SIG-M5 (cell line): ENCODE measurements around the gene IFTAP.
"Not testable (repeated sequence)": the region's sequence is repeated elsewhere in the genome, so short reads cannot be mapped to it uniquely, and the experiment has no call there.

Experiments used
- DNase-seq: peaks from one replicate; lab custom pipeline; 2025; lab: John Stamatoyannopoulos, UW

IFTAP gene, protein sequence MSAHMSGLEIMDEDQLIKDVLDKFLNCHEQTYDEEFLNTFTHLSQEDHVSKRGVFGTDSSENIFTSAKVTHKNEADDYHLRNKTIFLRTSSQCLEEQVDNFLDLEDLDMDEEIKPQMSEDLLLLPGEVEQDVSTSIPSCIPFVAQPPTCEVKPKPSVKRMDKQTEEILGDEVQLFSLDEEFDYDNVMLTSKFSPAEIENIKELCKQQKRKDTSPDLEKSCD

DNA sequence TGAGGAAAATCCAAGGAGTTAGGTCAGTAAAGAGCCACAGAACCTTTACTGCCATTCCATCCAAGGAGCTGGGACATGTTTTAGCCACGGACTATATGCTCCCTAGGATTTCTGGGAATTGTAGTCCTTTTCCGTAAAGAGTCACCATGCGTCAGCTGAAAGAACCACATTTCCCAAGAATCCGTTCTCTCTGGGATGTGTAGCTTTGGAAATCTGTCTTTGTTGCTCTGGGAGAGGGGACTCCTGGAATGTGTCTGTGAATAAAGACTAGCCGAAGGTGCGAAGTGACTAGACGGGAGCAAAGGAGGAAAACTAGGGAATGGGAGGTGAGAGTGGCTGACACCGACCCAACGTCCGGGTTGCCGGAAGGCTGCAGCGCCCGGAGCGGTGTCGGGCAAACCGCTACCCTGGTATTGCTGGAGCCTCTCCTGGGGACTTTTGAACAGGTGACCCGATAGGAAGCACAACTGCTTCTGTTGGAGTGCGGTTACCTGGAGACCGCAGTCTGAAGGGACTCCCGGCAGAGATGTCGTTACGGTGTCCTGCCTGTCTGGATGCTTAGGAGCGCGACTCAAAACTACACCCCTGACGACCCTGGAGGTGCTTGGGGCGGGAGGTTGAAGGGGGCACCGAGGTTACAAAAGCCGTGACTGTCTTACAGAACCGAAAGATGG is at the start of gene IFTAP:
IFTAP (plus strand) TSS at position 187 of the 674 bp plus-strand sequence. CDS start 15,602 bp downstream, outside the sequence.
- DNase-seq = peak; percentile 11

DNA sequence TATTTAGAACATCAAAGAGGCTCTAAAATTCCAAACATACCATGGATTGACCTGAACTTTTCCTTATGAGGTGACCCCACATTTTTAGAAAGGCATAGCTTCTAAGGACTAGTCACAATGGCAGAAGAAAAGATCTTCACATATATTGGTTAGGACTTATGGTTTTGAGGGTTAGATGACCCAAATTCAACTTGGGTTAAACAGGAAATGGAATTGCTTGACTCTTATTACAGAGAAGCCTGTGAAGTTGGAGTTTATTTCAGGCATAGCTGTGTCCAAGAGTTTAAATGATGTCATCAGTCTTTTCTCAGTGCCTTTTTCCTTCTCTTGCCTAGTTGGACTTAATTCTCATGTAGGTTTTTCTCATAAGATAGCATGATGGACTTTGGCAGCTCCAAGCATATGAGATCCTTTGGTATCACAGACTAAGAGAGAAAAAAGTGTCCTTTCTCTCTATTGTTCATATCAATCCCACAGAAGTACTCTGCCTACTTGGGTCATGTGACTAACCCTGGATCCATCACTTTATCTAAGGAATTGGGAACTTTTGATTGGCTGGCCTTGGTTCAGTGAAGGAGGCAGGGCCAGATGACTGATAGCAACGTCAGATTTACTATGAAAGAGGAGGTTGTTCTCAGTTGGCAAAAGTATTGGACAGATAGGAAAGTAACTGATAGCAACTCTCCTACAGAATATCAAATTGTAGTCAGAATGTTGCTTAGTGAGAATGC is 43.8 kb upstream of the IFTAP start:
- DNase-seq = no peak

DNA sequence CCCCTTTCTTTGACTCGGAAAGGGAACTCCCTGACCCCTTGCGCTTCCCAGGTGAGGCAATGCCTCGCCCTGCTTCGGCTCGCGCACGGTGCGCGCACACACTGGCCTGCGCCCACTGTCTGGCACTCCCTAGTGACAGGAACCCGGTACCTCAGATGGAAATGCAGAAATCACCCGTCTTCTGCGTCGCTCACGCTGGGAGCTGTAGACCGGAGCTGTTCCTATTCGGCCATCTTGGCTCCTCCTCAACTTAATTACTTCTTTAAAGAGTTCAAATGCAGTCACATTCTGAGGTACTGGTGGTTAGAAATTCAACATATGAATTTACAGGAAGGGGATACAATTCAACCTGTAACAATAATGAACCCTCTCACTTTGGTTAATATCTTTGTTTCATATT is 36.9 kb upstream of the IFTAP start:
- not testable (repeated sequence) for DNase-seq

DNA sequence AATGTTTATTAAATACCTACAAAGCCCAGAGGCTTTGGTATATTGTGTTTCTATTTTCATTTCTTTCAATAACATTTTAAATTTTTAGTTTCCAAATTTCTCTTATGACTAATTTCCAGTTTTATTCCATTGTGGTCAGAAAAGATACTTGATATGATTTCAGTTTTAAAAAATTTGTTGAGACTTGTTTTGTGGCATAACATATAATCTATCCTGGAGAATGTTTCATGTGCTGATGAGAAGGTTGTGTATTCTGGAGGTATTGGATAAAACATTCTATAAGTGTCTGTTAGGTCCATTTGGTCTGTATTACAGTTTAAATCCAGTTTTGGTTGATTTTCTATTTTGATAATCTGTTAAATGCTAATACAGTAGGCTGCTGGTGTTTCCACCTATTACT is 36.3 kb upstream of the IFTAP start:
- DNase-seq = no peak

DNA sequence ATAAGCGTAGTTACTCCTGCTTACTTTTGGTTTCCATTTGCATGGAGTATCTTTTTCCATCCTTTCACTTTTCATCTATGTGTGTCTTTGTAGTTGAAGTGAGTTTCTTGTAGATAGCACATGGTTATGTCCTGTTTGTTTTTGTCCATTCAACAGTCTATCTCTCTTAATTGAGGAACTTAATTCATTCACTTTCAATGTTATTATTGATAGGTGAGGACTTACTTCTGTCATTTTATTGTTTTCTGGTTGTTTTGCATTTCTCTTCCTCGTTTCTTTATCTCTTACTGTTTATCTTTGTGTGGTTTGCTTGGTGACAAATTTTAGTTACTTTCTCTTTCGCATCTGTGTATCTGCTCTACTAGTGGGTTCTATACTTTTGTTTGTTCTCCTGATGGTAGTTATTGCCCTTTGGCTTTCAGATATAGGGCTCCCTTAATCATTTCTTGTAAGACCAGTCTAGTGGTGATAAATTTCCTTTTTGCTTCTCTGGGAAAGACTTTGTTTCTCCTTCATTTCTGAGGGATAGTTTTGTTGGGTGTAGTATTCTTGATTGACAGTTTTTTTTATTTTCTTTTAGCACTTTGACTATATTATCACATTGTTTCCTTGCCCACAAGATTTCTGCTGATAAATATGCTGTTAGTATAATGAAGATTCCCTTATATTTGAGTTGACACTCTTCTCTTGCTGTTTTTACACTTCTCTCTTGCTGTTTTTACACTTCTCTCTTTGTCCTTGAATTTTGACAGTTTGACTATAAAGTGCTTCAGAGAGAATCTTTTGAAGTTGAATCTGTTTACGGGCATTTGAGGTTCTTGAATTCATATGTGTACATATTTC is 35.5 kb upstream of the IFTAP start:
- DNase-seq = no peak

DNA sequence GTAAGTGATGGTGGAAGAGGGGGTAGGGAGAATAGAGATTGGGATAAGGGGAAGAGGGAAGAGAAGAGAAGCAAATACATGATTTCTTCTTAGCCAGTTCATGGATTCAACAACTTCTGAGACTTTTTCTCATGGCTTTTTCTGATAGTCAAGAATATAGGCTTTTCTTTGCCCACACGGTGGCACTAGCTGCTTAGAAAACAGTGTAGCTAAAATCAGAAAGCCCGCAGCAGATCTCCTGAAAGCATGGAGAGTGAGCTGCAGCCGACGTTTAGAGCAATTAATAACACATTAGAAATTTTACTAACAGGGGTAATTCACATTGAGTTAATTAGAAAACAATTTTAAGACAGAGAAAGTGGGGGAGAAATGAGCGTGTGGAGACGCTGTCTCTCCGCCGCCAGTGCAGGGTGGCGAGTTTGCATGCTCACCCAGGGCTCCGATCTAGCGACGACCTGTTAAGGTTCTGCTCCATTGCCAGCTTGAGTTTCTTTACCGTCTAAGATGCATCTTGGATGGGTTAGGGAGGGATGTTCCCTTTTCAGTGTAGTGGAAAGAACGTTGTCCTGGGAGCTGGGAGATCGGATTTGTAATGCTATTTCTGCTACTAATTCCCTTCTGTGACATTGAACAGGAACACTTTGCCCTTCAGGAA is 29.8 kb upstream of the IFTAP start:
- DNase-seq = no peak

DNA sequence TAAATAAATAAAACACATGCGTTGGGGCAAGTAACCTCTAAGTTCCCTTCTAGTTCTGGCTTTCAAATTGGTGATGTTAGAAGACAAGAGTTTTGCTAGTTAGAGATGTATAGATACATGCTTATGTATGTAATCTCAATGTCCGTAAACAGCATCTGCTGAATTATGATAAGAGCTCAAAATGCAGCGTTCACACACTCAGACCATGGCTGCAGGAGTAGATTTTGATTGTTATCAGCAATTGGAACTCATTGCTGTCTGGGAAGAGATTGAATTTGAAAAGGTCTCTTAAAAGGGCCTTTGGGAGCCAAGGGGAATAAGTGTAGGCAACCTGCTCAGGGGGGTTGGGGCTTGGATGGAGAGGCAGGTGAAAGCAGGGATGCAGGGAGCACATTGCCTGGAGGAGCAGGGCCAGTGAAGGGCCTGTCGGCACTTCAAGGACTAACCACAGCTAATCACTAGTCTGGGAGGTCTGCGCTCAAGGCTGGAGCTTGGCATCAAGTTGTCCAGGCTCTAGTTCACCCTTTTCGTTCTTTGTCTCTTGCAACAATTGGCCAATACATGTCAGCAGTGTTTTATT is 29.2 kb upstream of the IFTAP start:
- no peak for DNase-seq

DNA sequence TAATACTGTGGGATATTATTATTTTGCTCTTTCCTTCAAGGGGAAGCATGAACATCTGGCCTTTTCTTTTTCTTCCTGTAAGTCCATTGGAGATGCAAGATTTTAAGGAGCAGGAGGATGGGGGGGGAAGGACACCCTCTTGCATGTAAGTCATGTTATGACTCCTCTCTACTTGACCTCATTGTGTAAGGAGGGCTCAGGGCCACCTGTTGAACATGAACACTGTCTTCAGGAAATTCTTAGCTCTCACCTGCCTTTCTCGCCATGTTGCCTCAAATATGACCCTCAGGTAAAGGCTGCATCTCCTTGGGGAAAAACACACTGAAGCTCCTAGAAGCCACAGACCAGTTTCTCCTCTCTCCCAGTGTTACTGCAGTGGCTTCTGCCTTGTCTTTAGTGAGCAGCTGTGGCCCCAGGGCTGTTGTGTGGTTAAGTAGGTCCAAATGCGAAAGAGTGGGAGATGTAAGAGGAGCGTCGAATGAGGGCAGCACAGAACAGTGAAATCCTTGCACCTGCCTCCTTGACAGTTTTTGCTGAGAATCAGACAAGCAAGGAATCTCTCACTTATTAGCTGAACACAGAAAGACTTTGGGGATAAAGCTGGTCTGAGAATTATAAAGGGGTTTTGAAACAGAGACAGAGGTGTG is 27.8 kb upstream of the IFTAP start:
- no peak for DNase-seq

DNA sequence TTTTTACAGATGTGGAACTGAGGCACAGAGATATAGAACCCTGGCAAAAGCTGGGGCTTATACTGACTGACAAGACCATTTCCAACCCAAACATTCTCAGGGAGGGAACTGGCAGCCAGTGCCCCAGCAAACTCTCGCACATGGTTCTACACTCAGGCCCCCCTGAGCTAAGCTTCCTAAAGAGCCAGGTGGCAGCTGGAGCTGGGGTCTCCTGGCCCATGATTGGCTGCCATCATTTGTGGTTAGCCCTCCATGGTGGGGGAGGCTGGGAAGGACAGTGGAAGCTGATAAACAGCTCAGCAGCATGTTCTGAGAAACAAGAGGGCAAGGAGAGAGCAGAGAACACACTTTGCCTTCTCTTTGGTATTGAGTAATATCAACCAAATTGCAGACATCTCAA is 26.6 kb upstream of the IFTAP start, which contains the start of gene RAG1:
RAG1 (plus strand) TSS at position 314 of the 400 bp plus-strand sequence. CDS start 5,298 bp downstream, outside the sequence.
- DNase-seq = no peak

DNA sequence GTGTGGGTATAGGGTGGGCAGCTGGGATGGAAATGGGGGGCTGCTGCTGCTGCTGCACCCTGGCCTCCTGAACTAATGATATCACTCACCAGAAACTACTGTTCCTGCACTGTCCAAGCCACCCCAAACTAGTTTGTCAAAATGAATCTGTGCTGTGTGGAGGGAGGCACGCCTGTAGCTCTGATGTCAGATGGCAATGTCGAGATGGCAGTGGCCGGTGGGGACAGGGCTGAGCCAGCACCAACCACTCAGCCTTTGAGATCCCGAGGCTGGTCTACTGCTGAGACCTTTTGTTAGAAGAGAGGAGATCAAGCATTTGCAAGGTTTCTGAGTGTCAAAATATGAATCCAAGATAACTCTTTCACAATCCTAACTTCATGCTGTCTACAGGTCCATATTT is 25.2 kb upstream of the IFTAP start:
- DNase-seq = no peak

DNA sequence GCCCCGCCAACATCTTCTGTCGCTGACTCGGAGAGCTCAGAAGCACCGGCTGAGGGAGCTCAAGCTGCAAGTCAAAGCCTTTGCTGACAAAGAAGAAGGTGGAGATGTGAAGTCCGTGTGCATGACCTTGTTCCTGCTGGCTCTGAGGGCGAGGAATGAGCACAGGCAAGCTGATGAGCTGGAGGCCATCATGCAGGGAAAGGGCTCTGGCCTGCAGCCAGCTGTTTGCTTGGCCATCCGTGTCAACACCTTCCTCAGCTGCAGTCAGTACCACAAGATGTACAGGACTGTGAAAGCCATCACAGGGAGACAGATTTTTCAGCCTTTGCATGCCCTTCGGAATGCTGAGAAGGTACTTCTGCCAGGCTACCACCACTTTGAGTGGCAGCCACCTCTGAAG is 19.8 kb upstream of the IFTAP start:
- no peak for DNase-seq

DNA sequence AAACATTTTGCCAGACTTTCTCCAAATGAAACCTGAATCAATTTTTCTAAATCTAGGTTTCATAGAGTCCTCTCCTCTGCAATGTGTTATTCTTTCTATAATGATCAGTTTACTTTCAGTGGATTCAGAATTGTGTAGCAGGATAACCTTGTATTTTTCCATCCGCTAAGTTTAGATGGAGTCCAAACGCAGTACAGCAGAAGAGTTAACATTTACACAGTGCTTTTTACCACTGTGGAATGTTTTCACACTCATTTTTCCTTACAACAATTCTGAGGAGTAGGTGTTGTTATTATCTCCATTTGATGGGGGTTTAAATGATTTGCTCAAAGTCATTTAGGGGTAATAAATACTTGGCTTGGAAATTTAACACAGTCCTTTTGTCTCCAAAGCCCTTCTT is 16.9 kb upstream of the IFTAP start:
- DNase-seq = no peak

DNA sequence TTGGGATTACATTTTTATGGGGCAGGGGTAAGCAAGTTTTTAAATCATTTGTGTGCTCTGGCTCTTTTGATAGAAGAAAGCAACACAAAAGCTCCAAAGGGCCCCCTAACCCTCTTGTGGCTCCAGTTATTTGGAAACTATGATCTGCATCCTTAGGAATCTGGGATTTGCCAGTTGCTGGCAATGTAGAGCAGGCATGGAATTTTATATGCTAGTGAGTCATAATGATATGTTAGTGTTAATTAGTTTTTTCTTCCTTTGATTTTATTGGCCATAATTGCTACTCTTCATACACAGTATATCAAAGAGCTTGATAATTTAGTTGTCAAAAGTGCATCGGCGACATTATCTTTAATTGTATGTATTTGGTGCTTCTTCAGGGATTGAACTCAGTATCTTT is 16.4 kb upstream of the IFTAP start:
- no peak for DNase-seq

DNA sequence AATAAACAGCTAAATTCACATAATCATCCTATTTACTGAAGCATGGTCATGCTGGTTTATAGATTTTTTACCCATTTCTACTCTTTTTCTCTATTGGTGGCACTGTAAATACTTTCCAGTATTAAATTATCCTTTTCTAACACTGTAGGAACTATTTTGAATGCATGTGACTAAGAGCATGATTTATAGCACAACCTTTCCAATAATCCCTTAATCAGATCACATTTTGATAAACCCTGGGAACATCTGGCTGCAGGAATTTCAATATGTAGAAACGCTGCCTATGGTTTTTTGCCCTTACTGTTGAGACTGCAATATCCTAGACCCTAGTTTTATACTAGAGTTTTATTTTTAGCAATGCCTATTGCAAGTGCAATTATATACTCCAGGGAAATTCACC is 15.8 kb upstream of the IFTAP start:
- DNase-seq = no peak

DNA sequence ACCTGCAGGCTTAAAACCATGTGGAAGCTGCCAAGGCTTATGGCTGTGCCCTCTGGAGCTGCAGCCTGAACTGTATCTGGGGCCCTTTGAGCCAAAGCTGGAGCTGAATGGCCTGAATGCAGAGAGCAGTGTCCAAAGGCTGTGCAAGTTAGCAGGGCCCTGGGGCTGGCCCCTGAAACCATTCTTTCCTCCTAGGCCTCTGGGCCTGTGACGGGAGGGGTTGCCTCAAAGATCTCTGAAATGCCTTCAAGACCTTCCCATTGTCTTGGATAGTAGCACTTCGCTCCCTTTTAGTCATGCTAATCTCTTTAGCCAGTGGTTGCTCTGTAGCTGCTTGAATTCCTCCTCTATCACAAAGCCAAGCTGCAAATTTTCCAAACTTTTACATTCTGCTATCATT is 12.8 kb upstream of the IFTAP start:
- no peak for DNase-seq

DNA sequence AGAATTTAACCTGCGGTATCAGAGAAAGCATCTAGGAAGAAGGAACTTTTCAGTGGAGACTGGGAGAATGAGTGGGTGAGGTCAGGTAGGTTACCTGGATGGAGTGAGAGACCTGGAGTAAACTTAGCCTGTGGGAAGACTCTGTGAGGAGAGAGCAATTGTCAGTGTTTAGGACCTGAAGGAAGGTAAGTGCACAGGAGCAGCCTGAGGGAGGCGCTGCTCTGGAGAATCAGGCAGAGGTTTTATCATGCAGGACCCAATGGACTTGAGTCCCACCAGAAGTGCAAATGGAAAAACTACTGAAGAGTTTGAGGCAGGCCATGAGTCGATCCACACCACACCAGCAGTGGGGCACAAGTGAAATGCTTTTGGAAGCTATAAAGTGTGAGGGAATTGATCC is 10.6 kb upstream of the IFTAP start:
- no peak for DNase-seq

DNA sequence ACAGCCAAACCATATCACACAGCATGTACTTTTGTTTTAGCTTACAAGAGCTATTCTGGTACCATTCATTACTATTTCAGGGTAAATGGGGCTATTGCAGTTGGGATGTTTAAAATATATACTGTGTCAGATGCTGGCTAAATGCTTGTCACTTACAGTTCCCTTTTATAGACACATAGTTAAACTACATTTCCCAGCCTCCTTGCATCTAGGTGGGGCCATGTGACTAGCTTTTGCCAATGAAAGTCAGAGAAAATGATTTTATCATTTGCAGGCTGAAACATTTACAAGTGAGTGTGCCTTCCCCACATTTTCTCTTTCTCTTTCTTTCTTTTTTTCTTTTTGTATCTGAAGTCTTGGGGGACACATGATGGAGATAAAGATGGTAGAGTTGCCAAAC is 7.8 kb upstream of the IFTAP start:
- DNase-seq = no peak

DNA sequence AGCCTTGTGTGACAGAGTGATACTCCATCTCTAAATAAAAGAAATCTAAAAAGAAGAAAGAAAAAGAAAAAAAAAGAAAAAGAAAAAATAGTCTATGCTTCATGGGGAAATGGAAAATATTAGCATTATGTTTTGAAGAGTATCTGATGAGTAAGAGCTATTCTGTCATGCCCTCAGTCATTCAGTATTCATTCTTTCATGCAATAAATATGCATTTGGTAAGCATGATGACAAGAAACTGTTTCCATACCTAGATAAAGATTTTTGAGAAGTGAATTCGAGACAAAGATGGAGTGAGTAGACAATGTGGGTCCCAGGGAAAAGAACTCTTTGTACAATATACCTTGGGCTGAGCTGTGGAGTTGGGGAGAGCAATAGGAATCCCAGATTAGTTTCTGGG is 6.2 kb upstream of the IFTAP start:
- no peak for DNase-seq

DNA sequence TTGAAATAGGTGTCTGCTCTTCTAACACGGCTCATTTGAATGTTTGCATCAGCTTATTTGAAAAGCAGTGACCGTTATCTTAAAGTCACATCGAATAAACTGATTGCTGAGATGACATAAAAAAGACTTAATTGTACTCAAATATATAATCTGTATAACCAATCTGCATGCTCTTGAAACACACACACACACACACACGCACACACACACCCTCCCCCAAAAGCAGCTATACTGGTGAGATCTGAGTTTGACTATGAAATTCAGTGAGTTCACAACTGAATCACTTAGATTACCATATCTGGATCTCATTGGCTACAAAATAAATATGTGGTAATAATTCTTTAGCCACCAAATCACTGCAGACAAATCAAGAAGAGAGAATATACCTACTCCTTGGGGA is 3.8 kb upstream of the IFTAP start:
- DNase-seq = no peak

DNA sequence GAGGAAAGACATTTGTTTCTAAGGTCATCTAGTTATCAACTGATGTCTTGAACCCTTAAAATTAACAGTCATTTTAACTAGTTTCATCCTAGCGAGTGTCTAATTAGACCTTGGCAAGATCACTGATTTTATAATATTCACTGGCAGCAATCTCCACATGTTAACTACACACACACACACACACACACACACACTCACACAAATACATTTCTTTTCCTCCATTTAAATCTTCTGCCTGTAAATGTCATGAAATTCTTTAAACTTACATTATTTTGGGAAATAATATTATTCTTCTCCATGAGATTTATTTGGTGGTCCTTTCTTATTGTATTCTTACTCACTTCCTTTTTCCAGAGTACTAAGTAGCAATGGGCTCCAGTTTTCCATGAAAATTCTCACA is 2.9 kb upstream of the IFTAP start:
- no peak for DNase-seq

DNA sequence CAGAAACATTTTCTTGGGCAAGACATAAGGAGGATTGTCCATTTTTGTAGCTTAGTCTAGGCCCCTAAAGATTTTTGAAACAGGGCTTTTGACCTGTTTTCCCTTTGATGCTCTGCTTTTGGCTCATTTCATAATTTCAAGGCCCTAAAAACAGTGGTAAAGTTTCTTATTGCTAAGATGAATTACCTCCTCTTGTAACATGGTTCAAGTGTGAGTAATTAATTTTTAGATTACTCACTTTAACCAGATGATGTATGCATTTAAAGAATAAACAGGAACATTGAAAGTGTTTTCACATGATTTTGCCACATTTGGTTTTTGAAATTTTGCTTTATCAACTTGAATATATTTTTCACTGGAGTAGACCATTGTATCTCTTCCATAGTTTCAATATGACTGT is 2.6 kb downstream of the IFTAP start:
- DNase-seq = no peak
